GM23338 (cell line): Measurements from ENCODE around the gene PTH1R.

Source experiments
- CREB1 ChIP-seq: fragments of 250-450 bp; sonication (Bioruptor Pico); IDR thresholded peaks from 2 replicates; pipeline ENCODE4 v1.5.0; 2020; ENCODE audit warnings: low read depth, mild to moderate bottlenecking, moderate library complexity
- CTCF ChIP-seq, 2 experiments: fragments of 200-600 bp in 1 of 2; sonication (generic) in 1 of 2; conservative IDR thresholded peaks; 2 replicates each; pipeline versions ENCODE4 v1.5.1 to v1.6.1; 2016 to 2017; ENCODE audit warnings: antibody characterized with exemption in 2 of 2, low read depth in 2 of 2, mild to moderate bottlenecking in 2 of 2, moderate library complexity in 1 of 2
- EZH2 ChIP-seq: fragments of 200-600 bp; sonication (generic); IDR thresholded peaks from one replicate; pipeline ENCODE4 v1.8.0; 2017; ENCODE audit warnings: antibody characterized with exemption, mild to moderate bottlenecking, low read depth; ENCODE audit not compliant: unreplicated experiment
- EZH2phosphoT487 ChIP-seq: fragments of 200-600 bp; sonication (generic); IDR thresholded peaks from one replicate; pipeline ENCODE4 v1.8.1; 2018; ENCODE audit warnings: antibody characterized with exemption; ENCODE audit not compliant: unreplicated experiment
- STAT1 ChIP-seq: IDR thresholded peaks from one replicate; pipeline ENCODE4 v1.6.1; 2016; ENCODE audit warnings: antibody characterized with exemption; ENCODE audit not compliant: unreplicated experiment
- TF ChIP-seq, protein P1 (sequence below): IDR thresholded peaks from one replicate; pipeline ENCODE4 v1.6.1; 2018; ENCODE audit warnings: antibody characterized with exemption; ENCODE audit not compliant: unreplicated experiment
- TF ChIP-seq, protein P2 (sequence below): IDR thresholded peaks from 2 replicates; pipeline ENCODE4 v1.6.1; 2016; ENCODE audit warnings: antibody characterized with exemption

- TF ChIP-seq CTCF (conservative IDR thresholded peaks at IDR 0.05; ENCODE audit: low read depth in 2 of 2) (no peak), EZH2 (no peak), EZH2phosphoT487 (no peak), CREB1 (CRISPR knock-in tag) (no peak), STAT1 (no peak)
- TF ChIP-seq, protein P1, sequence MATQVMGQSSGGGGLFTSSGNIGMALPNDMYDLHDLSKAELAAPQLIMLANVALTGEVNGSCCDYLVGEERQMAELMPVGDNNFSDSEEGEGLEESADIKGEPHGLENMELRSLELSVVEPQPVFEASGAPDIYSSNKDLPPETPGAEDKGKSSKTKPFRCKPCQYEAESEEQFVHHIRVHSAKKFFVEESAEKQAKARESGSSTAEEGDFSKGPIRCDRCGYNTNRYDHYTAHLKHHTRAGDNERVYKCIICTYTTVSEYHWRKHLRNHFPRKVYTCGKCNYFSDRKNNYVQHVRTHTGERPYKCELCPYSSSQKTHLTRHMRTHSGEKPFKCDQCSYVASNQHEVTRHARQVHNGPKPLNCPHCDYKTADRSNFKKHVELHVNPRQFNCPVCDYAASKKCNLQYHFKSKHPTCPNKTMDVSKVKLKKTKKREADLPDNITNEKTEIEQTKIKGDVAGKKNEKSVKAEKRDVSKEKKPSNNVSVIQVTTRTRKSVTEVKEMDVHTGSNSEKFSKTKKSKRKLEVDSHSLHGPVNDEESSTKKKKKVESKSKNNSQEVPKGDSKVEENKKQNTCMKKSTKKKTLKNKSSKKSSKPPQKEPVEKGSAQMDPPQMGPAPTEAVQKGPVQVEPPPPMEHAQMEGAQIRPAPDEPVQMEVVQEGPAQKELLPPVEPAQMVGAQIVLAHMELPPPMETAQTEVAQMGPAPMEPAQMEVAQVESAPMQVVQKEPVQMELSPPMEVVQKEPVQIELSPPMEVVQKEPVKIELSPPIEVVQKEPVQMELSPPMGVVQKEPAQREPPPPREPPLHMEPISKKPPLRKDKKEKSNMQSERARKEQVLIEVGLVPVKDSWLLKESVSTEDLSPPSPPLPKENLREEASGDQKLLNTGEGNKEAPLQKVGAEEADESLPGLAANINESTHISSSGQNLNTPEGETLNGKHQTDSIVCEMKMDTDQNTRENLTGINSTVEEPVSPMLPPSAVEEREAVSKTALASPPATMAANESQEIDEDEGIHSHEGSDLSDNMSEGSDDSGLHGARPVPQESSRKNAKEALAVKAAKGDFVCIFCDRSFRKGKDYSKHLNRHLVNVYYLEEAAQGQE = no peak
- TF ChIP-seq, protein P2, sequence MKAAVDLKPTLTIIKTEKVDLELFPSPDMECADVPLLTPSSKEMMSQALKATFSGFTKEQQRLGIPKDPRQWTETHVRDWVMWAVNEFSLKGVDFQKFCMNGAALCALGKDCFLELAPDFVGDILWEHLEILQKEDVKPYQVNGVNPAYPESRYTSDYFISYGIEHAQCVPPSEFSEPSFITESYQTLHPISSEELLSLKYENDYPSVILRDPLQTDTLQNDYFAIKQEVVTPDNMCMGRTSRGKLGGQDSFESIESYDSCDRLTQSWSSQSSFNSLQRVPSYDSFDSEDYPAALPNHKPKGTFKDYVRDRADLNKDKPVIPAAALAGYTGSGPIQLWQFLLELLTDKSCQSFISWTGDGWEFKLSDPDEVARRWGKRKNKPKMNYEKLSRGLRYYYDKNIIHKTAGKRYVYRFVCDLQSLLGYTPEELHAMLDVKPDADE = no peak
These were observed 25.2 kb upstream of the PTH1R start for GRCh38 chr3:46852334-46852720.
